SKM-1 treated with dmso at 0.1 percent for 144 hours (cell line): ENCODE measurements around the gene CCNL1.

Experiments
- DNase-seq: peaks from one replicate; lab custom pipeline; 2025; ENCODE audit not compliant: unreplicated experiment; lab: John Stamatoyannopoulos, UW

Gene CCNL1

GRCh38 chr3:157147099-157147803, 12.7 kb downstream of the CCNL1 start:
- DNase-seq = no peak

GRCh38 chr3:157145606-157146322, 14.2 kb downstream of the CCNL1 start:
- no peak for DNase-seq

GRCh38 chr3:157142315-157142714, 17.6 kb downstream of the CCNL1 start:
- DNase-seq = no peak

GRCh38 chr3:157139938-157140534, 19.9 kb downstream of the CCNL1 start:
- DNase-seq = no peak

- DNase-seq = no peak
These were observed 23.1 kb downstream of the CCNL1 start for GRCh38 chr3:157136647-157137387.

- DNase-seq = no peak
These were observed 24.1 kb downstream of the CCNL1 start for GRCh38 chr3:157135671-157136396.

GRCh38 chr3:157134620-157135191, 25.2 kb downstream of the CCNL1 start:
- no peak for DNase-seq

GRCh38 chr3:157133434-157134320, 26.3 kb downstream of the CCNL1 start:
- no peak for DNase-seq

- no peak for DNase-seq
These were observed 27.0 kb downstream of the CCNL1 start for GRCh38 chr3:157132936-157133335.

- no peak for DNase-seq
These were observed 27.6 kb downstream of the CCNL1 start for GRCh38 chr3:157132341-157132740.

- DNase-seq = no peak
These were observed 28.1 kb downstream of the CCNL1 start for GRCh38 chr3:157131861-157132260.

GRCh38 chr3:157130467-157131251, 29.3 kb downstream of the CCNL1 start:
- no peak for DNase-seq

- no peak for DNase-seq
These were observed 30.0 kb downstream of the CCNL1 start for GRCh38 chr3:157129803-157130466.

GRCh38 chr3:157128771-157129681, 30.9 kb downstream of the CCNL1 start:
- no peak for DNase-seq

GRCh38 chr3:157127831-157128767, 31.8 kb downstream of the CCNL1 start:
- no peak for DNase-seq

GRCh38 chr3:157127268-157127667, 32.7 kb downstream of the CCNL1 start:
- DNase-seq = no peak
